Activated B cell treated with CpG ODN at 0.5 μM for 24 hours (primary cell): Measurements from ENCODE around the gene EFNA5. TPM values are rescaled to one million over a fixed set of nuclear protein-coding genes. Genes with fewer than 3 reads are reported as not detected.

Experiments used
- ATAC-seq: fragments of 200-7000 bp; cut with Tn5 transposase; one replicate; pipeline ENCODE4 v1.10.0; 2021; ENCODE audit warnings: low read depth, mild to moderate bottlenecking, moderate library complexity
- CTCF ChIA-PET: fragments of 350-600 bp; sonication (Branson Sonifier 250); formaldehyde crosslinking; loops from one replicate; lab custom pipeline; 2021; ENCODE audit warnings: antibody characterized with exemption; lab: Charles Lee
- POLR2A ChIA-PET: fragments of 350-600 bp; sonication (Branson Sonifier 250); formaldehyde crosslinking; loops from one replicate; lab custom pipeline; 2021; ENCODE audit warnings: antibody characterized with exemption; lab: Charles Lee
- DNase-seq: peaks from one replicate; pipeline ENCODE4 v3.0.0; 2022
- H3K27ac Mint-ChIP-seq: one replicate; pipeline ENCODE4 v1.8.0; 2020; ENCODE audit warnings: mixed read lengths
- H3K27me3 Mint-ChIP-seq: one replicate; pipeline ENCODE4 v1.8.0; 2021; ENCODE audit warnings: mixed read lengths
- H3K36me3 Mint-ChIP-seq: one replicate; pipeline ENCODE4 v1.8.0; 2021; ENCODE audit warnings: low read depth, mixed read lengths
- H3K4me1 Mint-ChIP-seq: one replicate; pipeline ENCODE4 v1.8.0; 2021; ENCODE audit warnings: mixed read lengths
- H3K4me3 Mint-ChIP-seq: one replicate; pipeline ENCODE4 v1.8.0; 2020; ENCODE audit warnings: mild to moderate bottlenecking, mixed read lengths
- H3K9me3 Mint-ChIP-seq: one replicate; pipeline ENCODE4 v1.8.0; 2020; ENCODE audit warnings: mixed read lengths
- CTCF ChIP-seq: fragments of 200-600 bp; IDR thresholded peaks from one replicate; pipeline ENCODE4 v1.8.0; 2022; ENCODE audit warnings: antibody characterized with exemption, mild to moderate bottlenecking
- intact Hi-C: fragments of 100-400 bp; cut with micrococcal nuclease; formaldehyde crosslinking; loops from one replicate; pipeline ENCODE4 v1.15.1; 2024
- total RNA-seq: library from RNA; stranded (reverse); gene quantifications from 2 replicates; pipeline ENCODE4 v1.2.3, GENCODE V29; 2022

EFNA5 gene
- total RNA-seq, 1 donor from 2014 or later, result not detected

- CTCF ChIA-PET, result interaction anchor here (0.7 to 2.9 kb wide), 9 partner anchors 9 to 265 kb away, joined by 3 to 23 read pairs (median 3); no protein-coding TSS in a partner anchor
- intact Hi-C loops, result loop anchor here (10.0 kb wide), 1 partner anchor 773 kb away; no protein-coding TSS in a partner anchor
- no peak overlapping the region for H3K27ac Mint-ChIP-seq
- ATAC-seq, result peak; percentile 91
- peaks cover 19% of the 10 kb centered on the region for H3K4me1 Mint-ChIP-seq
- DNase-seq, result peak; percentile 70
- POLR2A ChIA-PET, result no interaction called here
- peak; percentile 94 for TF ChIP-seq CTCF
- H3K4me3 Mint-ChIP-seq, result peak overlapping the region; percentile 77
- peaks cover 5% of the 10 kb centered on the region for H3K27me3 Mint-ChIP-seq
- H3K36me3 Mint-ChIP-seq, result no peaks in the 10 kb centered on the region
- no peaks in the 10 kb centered on the region for H3K9me3 Mint-ChIP-seq
These were observed 98.9 kb downstream of the EFNA5 start for GRCh38 chr5:107571621-107572536.

- DNase-seq (no peak), ATAC-seq (peak; percentile 43)
- intact Hi-C loops, result loop anchor here (10.0 kb wide), 1 partner anchor 774 kb away; no protein-coding TSS in a partner anchor
- no peak for TF ChIP-seq CTCF
- peaks cover 19% of the 10 kb centered on the region for H3K4me1 Mint-ChIP-seq
- POLR2A ChIA-PET, result no interaction called here
- H3K4me3 Mint-ChIP-seq, result peak overlapping the region; percentile 77
- no peaks in the 10 kb centered on the region for H3K36me3 Mint-ChIP-seq
- H3K27me3 Mint-ChIP-seq, result peaks cover 7% of the 10 kb centered on the region
- H3K27ac Mint-ChIP-seq, result peak overlapping the region; percentile 25
- CTCF ChIA-PET, result interaction anchor here (0.9 to 2.9 kb wide), 3 partner anchors 8 to 265 kb away, joined by 3 to 23 read pairs (median 3); no protein-coding TSS in a partner anchor
- H3K9me3 Mint-ChIP-seq, result no peaks in the 10 kb centered on the region
These were observed 99.8 kb downstream of the EFNA5 start for GRCh38 chr5:107570805-107571531.

DNA sequence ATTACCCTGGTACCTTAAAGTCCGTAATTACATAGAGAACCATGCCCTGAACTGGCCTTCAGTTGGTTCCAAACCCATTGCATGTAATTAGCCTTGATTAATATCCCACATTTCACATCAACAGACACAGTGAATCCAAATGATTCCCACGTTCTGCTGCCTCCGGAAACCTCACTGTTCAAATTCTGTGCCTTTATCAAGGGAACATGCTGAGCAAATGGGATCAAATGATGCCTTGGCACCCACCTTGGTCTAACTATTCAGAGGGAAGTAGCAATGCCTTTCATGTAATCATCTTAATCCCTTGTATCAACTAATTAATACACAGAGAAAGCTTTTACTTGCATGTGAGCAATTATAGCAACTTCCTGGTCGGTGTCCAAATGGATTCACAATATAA, 100.6 kb downstream of the EFNA5 start:
- H3K4me3 Mint-ChIP-seq, result no peak overlapping the region
- peaks cover 11% of the 10 kb centered on the region for H3K27me3 Mint-ChIP-seq
- H3K4me1 Mint-ChIP-seq, result peaks cover 19% of the 10 kb centered on the region
- intact Hi-C loops, result loop anchor here (10.0 kb wide), 1 partner anchor 775 kb away; no protein-coding TSS in a partner anchor
- ATAC-seq, result no peak
- no peaks in the 10 kb centered on the region for H3K9me3 Mint-ChIP-seq
- CTCF ChIA-PET, result interaction anchor here (2.9 kb wide), 1 partner anchor 7 kb away, joined by 23 read pairs; no protein-coding TSS in a partner anchor
- no peaks in the 10 kb centered on the region for H3K36me3 Mint-ChIP-seq
- TF ChIP-seq CTCF, result no peak
- no peak for DNase-seq
- no peak overlapping the region for H3K27ac Mint-ChIP-seq
- POLR2A ChIA-PET, result no interaction called here

GRCh38 chr5:107567901-107568671, 102.7 kb downstream of the EFNA5 start:
- peaks cover 11% of the 10 kb centered on the region for H3K27me3 Mint-ChIP-seq
- peaks cover 19% of the 10 kb centered on the region for H3K4me1 Mint-ChIP-seq
- TF ChIP-seq CTCF, result no peak
- no peaks in the 10 kb centered on the region for H3K36me3 Mint-ChIP-seq
- H3K9me3 Mint-ChIP-seq, result no peaks in the 10 kb centered on the region
- DNase-seq (no peak), ATAC-seq (no peak)
- intact Hi-C loops, result no loop called here
- no peak overlapping the region for H3K27ac Mint-ChIP-seq
- CTCF ChIA-PET, result no interaction called here
- POLR2A ChIA-PET, result no interaction called here
- H3K4me3 Mint-ChIP-seq, result no peak overlapping the region
